ENCODE measurements around the gene ADCY7.

ADCY7 gene

GRCh38 chr16:50253514-50253910, 12.8 kb upstream of the ADCY7 start:
- no peak overlapping the region for H3K4me3 ChIP-seq (ENCODE audit: low read length)
- no peaks in the 10 kb centered on the region for H3K4me1 ChIP-seq (ENCODE audit: control insufficient read depth, insufficient read depth, low read length)
- no peak overlapping the region for H3K9ac ChIP-seq (ENCODE audit: low read length)
- H3K27me3 ChIP-seq (ENCODE audit: control insufficient read depth, insufficient read depth, low read length), result no peaks in the 10 kb centered on the region
- H3K9me3 ChIP-seq (ENCODE audit: control insufficient read depth, low read length), result no peaks in the 10 kb centered on the region
- no peaks in the 10 kb centered on the region for H3K36me3 ChIP-seq (ENCODE audit: control insufficient read depth, insufficient read depth, low read length)

GRCh38 chr16:50254072-50254471, 12.3 kb upstream of the ADCY7 start:
- H3K4me1 ChIP-seq (ENCODE audit: control insufficient read depth, insufficient read depth, low read length), result no peaks in the 10 kb centered on the region
- H3K9ac ChIP-seq (ENCODE audit: low read length), result no peak overlapping the region
- H3K27me3 ChIP-seq (ENCODE audit: control insufficient read depth, insufficient read depth, low read length), result no peaks in the 10 kb centered on the region
- no peak overlapping the region for H3K4me3 ChIP-seq (ENCODE audit: low read length)
- no peaks in the 10 kb centered on the region for H3K36me3 ChIP-seq (ENCODE audit: control insufficient read depth, insufficient read depth, low read length)
- no peaks in the 10 kb centered on the region for H3K9me3 ChIP-seq (ENCODE audit: control insufficient read depth, low read length)

- Histone ChIP-seq H3K4me3 (ENCODE audit: low read length) (no peak overlapping the region), H3K4me1 (ENCODE audit: control insufficient read depth, insufficient read depth, low read length) (no peaks in the 10 kb centered on the region), H3K9me3 (ENCODE audit: control insufficient read depth, low read length) (no peaks in the 10 kb centered on the region)
Measured at GRCh38 chr16:50255538-50255937, 10.8 kb upstream of the ADCY7 start.

GRCh38 chr16:50256604-50257003, 9.7 kb upstream of the ADCY7 start:
- Histone ChIP-seq H3K9ac (ENCODE audit: low read length) (no peak overlapping the region), H3K36me3 (ENCODE audit: control insufficient read depth, insufficient read depth, low read length) (no peaks in the 10 kb centered on the region), H3K9me3 (ENCODE audit: control insufficient read depth, low read length) (no peaks in the 10 kb centered on the region), H3K4me3 (ENCODE audit: low read length) (no peak overlapping the region), H3K4me1 (ENCODE audit: control insufficient read depth, insufficient read depth, low read length) (peaks cover 9% of the 10 kb centered on the region), H3K27me3 (ENCODE audit: control insufficient read depth, insufficient read depth, low read length) (no peaks in the 10 kb centered on the region)

More at GRCh38 chr16:50255538-50255937, 10.8 kb upstream of the ADCY7 start:
- Histone ChIP-seq H3K9ac (ENCODE audit: low read length) (no peak overlapping the region), H3K27me3 (ENCODE audit: control insufficient read depth, insufficient read depth, low read length) (no peaks in the 10 kb centered on the region), H3K36me3 (ENCODE audit: control insufficient read depth, insufficient read depth, low read length) (no peaks in the 10 kb centered on the region)

- H3K4me3 ChIP-seq (ENCODE audit: low read length), result no peak overlapping the region
- H3K27me3 ChIP-seq (ENCODE audit: control insufficient read depth, insufficient read depth, low read length), result no peaks in the 10 kb centered on the region
- peaks cover 16% of the 10 kb centered on the region for H3K4me1 ChIP-seq (ENCODE audit: control insufficient read depth, insufficient read depth, low read length)
- no peak overlapping the region for H3K9ac ChIP-seq (ENCODE audit: low read length)
- no peaks in the 10 kb centered on the region for H3K36me3 ChIP-seq (ENCODE audit: control insufficient read depth, insufficient read depth, low read length)
- H3K9me3 ChIP-seq (ENCODE audit: control insufficient read depth, low read length), result no peaks in the 10 kb centered on the region
Measured at GRCh38 chr16:50257876-50258275, 8.5 kb upstream of the ADCY7 start.

- Histone ChIP-seq H3K27me3 (ENCODE audit: control insufficient read depth, insufficient read depth, low read length) (no peaks in the 10 kb centered on the region), H3K9me3 (ENCODE audit: control insufficient read depth, low read length) (no peaks in the 10 kb centered on the region), H3K9ac (ENCODE audit: low read length) (no peak overlapping the region), H3K36me3 (ENCODE audit: control insufficient read depth, insufficient read depth, low read length) (no peaks in the 10 kb centered on the region), H3K4me3 (ENCODE audit: low read length) (no peak overlapping the region), H3K4me1 (ENCODE audit: control insufficient read depth, insufficient read depth, low read length) (peaks cover 28% of the 10 kb centered on the region)
Measured at GRCh38 chr16:50259334-50260205, 6.8 kb upstream of the ADCY7 start.

GRCh38 chr16:50260206-50261159, 5.9 kb upstream of the ADCY7 start:
- no peaks in the 10 kb centered on the region for H3K36me3 ChIP-seq (ENCODE audit: control insufficient read depth, insufficient read depth, low read length)

GRCh38 chr16:50261160-50261706, 5.1 kb upstream of the ADCY7 start:
- Histone ChIP-seq H3K36me3 (ENCODE audit: control insufficient read depth, insufficient read depth, low read length) (no peaks in the 10 kb centered on the region), H3K4me3 (ENCODE audit: low read length) (no peak overlapping the region), H3K27me3 (ENCODE audit: control insufficient read depth, insufficient read depth, low read length) (no peaks in the 10 kb centered on the region), H3K4me1 (ENCODE audit: control insufficient read depth, insufficient read depth, low read length) (peaks cover 37% of the 10 kb centered on the region), H3K9ac (ENCODE audit: low read length) (no peak overlapping the region), H3K9me3 (ENCODE audit: control insufficient read depth, low read length) (no peaks in the 10 kb centered on the region)

More at GRCh38 chr16:50260206-50261159, 5.9 kb upstream of the ADCY7 start:
- H3K4me3 ChIP-seq (ENCODE audit: low read length), result no peak overlapping the region
- peaks cover 30% of the 10 kb centered on the region for H3K4me1 ChIP-seq (ENCODE audit: control insufficient read depth, insufficient read depth, low read length)
- H3K27me3 ChIP-seq (ENCODE audit: control insufficient read depth, insufficient read depth, low read length), result no peaks in the 10 kb centered on the region
- no peaks in the 10 kb centered on the region for H3K9me3 ChIP-seq (ENCODE audit: control insufficient read depth, low read length)
- H3K9ac ChIP-seq (ENCODE audit: low read length), result no peak overlapping the region

GRCh38 chr16:50261707-50262235, 4.6 kb upstream of the ADCY7 start:
- Histone ChIP-seq H3K4me3 (ENCODE audit: low read length) (no peak overlapping the region), H3K9me3 (ENCODE audit: control insufficient read depth, low read length) (no peaks in the 10 kb centered on the region), H3K9ac (ENCODE audit: low read length) (no peak overlapping the region), H3K27me3 (ENCODE audit: control insufficient read depth, insufficient read depth, low read length) (no peaks in the 10 kb centered on the region), H3K4me1 (ENCODE audit: control insufficient read depth, insufficient read depth, low read length) (peaks cover 43% of the 10 kb centered on the region), H3K36me3 (ENCODE audit: control insufficient read depth, insufficient read depth, low read length) (no peaks in the 10 kb centered on the region)

- Histone ChIP-seq H3K9ac (ENCODE audit: low read length) (no peak overlapping the region), H3K4me1 (ENCODE audit: control insufficient read depth, insufficient read depth, low read length) (peaks cover 48% of the 10 kb centered on the region)
Measured at GRCh38 chr16:50263060-50263909, 3.1 kb upstream of the ADCY7 start.

More at GRCh38 chr16:50263060-50263909, 3.1 kb upstream of the ADCY7 start:
- Histone ChIP-seq H3K9me3 (ENCODE audit: control insufficient read depth, low read length) (no peaks in the 10 kb centered on the region), H3K27me3 (ENCODE audit: control insufficient read depth, insufficient read depth, low read length) (no peaks in the 10 kb centered on the region), H3K4me3 (ENCODE audit: low read length) (no peak overlapping the region), H3K36me3 (ENCODE audit: control insufficient read depth, insufficient read depth, low read length) (no peaks in the 10 kb centered on the region)
